HK-2 (cell line): Measurements from ENCODE around the gene TENM4.

Experiments
- DNase-seq: peaks from one replicate; pipeline ENCODE4 v3.0.0-alpha.2; 2018; ENCODE audit not compliant: unreplicated experiment

Gene TENM4

DNA sequence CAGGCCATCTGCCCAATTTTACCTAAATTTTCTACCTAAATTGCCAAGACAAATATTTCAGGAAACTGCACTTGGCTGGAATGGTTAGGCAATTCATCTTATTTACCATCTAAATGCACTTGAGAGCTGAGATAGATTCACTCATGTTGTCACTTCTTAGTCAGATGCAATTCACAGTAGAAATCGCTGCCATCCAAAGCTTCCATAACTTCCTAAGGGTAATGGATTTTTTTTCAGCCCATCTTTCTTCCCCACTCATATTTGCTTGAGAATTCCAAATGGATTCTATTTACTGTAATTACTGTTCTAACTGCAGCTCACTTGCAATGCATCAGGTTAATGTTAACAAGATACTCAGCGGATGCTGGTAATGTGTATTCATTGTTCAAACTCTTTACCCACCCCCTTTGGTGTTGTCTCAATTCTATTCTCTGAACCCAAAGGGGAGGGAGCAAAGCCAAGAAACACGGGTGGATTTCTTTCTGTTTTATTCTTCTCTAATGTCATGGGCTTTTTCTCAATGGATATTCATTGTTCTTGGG, 96.0 kb downstream of the TENM4 start:
- DNase-seq = no peak

- no peak for DNase-seq
Measured at GRCh38 chr11:79342686-79343085, 98.1 kb downstream of the TENM4 start.

DNA sequence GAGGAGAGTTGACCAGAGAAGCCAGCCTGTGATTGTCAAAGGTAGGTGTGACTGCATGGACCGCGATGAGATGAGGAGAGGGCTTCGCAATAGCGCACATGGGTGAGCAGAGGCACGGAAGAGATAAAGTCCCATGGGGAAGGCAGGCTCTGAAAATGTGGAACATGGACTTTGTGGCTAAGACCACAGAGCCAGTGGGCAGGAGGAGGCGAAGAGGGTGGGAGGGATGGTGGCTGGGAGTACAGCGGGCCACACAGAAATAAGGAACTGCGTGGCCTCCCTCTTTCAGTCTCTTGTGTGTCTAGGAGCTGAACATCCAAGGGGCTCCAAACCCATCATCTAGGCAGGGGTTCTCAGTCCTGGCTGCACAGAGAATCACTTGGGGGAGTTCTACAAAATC, 98.6 kb downstream of the TENM4 start:
- no peak for DNase-seq

DNA sequence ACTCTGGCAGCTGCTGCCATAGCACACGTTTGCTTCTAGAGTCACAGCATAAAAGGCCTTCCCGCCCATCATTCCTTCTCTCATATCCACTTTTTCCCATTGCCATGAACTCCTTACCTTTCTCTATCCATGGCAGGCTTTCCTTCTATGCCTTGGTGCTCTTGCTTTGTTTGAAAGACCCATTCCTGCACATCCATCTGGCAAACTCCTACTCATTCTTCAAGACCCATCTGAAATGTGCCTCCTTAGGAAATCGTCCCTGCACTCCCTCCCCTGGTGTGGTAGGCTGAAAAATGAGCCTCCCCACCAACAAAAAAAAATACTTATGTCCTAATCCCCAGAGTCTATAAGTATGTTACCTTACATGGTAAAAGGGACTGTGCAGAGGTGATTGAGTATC, 100.3 kb downstream of the TENM4 start:
- no peak for DNase-seq

- DNase-seq = no peak
Measured at GRCh38 chr11:79336797-79337517, 103.9 kb downstream of the TENM4 start.

- DNase-seq = no peak
Measured at GRCh38 chr11:79335681-79336080, 105.1 kb downstream of the TENM4 start.

- DNase-seq = no peak
Measured at GRCh38 chr11:79333355-79333754, 107.5 kb downstream of the TENM4 start.

GRCh38 chr11:79332017-79332416, 108.8 kb downstream of the TENM4 start:
- no peak for DNase-seq

- DNase-seq = no peak
Measured at GRCh38 chr11:79331203-79331901, 109.5 kb downstream of the TENM4 start.

- no peak for DNase-seq
Measured at GRCh38 chr11:79330651-79331050, 110.2 kb downstream of the TENM4 start.

- DNase-seq = no peak
Measured at GRCh38 chr11:79329561-79329960, 111.3 kb downstream of the TENM4 start.

DNA sequence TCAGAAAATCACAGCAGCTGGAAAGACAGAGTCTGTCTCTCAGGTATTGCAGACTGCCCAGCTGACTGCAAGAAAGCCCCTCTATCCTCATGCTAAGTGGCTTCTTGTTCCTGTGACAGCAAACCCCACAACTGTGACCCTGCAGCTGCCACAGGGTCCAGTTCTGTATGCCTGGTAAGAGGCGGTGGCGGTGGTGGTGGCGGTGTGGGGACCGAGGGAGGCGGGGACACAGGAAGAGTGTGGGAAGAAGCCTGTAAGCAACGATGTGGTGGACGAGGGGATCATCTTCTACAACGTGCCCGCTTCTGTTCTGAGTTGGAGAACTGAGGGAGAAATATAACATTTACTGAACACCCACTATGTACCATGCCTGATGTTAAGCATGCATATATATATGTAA, 112.4 kb downstream of the TENM4 start:
- no peak for DNase-seq

GRCh38 chr11:79325851-79326250, 115.0 kb downstream of the TENM4 start:
- DNase-seq = no peak

- DNase-seq = no peak
Measured at GRCh38 chr11:79321263-79321662, 119.6 kb downstream of the TENM4 start.

DNA sequence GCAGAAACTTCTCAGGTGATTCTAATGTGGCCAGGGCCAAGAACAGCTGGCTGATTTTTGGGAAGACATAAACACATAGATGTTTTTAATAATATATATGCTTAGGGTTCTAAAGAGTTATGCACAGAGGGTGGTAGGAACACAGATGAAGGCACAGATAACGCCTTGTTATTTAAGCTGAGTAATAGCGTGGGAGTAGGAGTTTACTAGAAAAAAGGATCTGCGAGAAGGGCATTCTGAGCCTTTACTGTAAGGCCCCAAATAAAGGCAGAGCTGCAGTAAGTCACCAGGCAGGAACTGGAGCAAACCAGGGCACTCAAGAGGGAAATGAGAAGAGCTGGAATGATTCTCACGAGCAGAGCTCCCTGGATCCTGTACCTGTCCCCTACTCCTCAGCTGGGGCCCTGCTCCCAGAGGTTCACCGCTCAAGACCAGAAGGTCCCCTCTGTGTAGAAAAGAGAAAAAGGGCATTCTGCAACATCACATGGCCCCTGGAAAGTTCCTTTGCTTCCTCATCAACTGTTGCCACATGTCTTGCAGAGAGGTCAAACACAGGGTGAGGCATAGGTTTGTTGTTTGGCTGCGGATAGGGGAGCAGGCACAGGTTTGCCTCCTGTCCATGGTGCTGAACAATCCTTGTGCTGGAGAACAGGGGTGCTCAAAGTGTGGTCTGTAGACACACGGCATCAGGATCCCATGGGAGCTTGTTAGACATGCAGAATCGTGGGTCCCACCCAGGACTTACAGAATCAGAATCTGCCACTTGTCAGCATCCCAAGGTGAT, 125.7 kb downstream of the TENM4 start:
- no peak for DNase-seq

DNA sequence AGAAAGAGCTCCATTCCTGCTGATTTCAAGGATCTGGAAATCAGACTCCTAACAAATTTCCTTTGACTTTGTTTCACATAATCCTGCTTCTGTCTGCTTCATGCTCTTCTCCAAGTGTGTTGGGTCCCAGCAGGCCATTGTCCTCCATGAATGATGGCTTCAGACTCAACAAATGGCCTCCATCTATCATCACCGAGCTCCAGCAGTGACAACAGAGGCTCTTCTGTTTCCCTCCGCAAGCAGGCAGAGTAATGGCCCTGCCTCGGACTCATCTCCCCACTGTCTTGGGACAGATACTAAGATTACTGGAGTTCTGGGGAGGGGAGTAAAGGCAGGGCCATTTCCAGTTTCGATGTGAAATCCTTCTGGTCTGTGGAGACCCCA, 127.3 kb downstream of the TENM4 start:
- no peak for DNase-seq

GRCh38 chr11:79312617-79313529, 128.0 kb downstream of the TENM4 start:
- DNase-seq = no peak

DNA sequence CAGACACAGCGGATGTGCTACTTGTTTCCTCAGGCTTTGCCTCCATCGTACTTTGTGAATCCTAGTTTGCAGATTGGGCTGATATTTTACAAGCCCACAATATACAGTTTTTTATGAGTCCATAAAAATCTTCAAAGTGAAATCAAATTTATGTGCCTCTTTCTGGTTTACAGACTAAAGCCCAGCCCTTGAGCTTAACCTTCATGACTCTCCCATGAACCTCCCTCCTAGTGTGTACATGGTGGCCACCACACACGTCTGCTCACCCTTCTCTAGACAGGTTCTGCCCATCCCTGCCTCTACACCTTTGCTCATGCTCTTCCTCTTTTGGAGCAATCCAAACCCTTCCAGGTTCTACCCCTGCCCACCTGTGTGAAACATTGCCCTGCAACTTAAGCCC, 129.4 kb downstream of the TENM4 start:
- no peak for DNase-seq

DNA sequence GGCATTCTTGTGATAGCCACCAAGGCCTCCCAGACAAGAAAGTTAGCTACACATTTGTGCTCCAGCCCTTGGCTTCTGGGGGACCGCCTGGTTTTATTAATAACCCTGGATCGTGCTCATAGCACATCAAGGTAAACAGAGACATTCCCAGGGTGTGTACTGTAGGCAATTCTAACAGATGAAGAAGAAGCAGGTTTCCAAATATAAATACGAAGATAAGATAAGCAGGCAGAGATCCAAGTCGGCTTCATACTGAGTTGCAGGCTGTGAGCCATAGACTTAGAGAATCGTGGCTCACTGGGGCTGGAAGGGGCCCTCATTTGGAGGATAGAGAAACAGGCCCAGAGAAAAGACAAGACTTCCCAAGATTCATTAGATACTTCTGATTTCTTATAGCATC, 131.4 kb downstream of the TENM4 start:
- no peak for DNase-seq

- DNase-seq = no peak
Measured at GRCh38 chr11:79308429-79308828, 132.4 kb downstream of the TENM4 start.

DNA sequence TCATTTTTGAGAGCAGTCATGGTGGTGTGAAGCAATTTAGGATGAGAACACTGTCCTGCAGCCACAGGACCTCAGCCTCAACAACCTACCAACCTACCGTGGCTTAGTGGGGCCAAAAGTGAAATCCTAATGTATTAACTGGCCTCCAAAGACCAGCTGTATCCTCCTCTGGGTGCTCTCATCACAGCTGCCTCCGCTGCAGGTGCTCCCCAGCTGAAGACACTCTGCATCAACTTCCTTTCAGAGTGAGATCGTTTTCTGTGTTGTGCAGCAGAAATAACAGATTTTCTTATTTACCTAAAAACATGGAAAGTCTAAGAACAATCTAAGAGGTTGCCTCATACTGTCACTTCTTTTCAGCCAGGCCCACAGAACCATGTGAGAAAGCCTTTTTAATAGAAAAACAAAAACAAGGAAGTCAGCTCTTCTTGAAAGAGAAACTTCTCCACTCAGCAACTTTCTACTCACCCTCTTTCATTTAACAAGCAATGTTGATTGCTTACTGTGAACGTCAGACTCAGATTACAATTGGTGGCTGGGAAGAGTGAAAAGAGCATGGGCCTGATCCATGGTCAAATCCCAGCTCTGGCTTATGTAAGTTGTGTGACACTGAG, 136.1 kb downstream of the TENM4 start:
- no peak for DNase-seq
